Brain microvascular endothelial cell (primary cell): ENCODE measurements around the gene RPS3.
A peak's percentile ranks its signal among the peaks of the same experiment; 100 is the strongest.

Source experiments
- DNase-seq: peaks from one replicate; pipeline ENCODE4 v3.0.0-alpha.2; 2020
- H3K27ac ChIP-seq: fragments of 250-450 bp; sonication (Bioruptor Pico); 2 replicates; pipeline ENCODE4 v1.5.1; 2020; ENCODE audit warnings: mild to moderate bottlenecking, moderate library complexity
- H3K27me3 ChIP-seq: fragments of 250-450 bp; sonication (Bioruptor Pico); replicated peaks from 2 replicates; pipeline ENCODE4 v1.5.1; 2020; ENCODE audit warnings: mild to moderate bottlenecking
- H3K36me3 ChIP-seq: fragments of 250-450 bp; sonication (Bioruptor Pico); replicated peaks from 2 replicates; pipeline ENCODE4 v1.5.1; 2020; ENCODE audit warnings: mild to moderate bottlenecking
- H3K4me3 ChIP-seq: 2 replicates; pipeline ENCODE4 v1.5.1; 2011; ENCODE audit warnings: low read depth, mild to moderate bottlenecking, control low read depth, low read length, moderate library complexity
- in situ Hi-C: cut with HindIII; loops from 2 replicates; pipeline ENCODE4 v1.10.0; 2017; ENCODE audit warnings: low sequenced_read_pairs, low pct_ligation_motif_present
- TF ChIP-seq, protein P1 (sequence below): IDR thresholded peaks from 2 replicates; pipeline ENCODE4 v1.5.1; 2011; ENCODE audit warnings: low read depth, mild to moderate bottlenecking, moderate library complexity, low read length, control low read depth, inconsistent platforms; ENCODE audit errors: missing control alignments

The RPS3 gene

DNA sequence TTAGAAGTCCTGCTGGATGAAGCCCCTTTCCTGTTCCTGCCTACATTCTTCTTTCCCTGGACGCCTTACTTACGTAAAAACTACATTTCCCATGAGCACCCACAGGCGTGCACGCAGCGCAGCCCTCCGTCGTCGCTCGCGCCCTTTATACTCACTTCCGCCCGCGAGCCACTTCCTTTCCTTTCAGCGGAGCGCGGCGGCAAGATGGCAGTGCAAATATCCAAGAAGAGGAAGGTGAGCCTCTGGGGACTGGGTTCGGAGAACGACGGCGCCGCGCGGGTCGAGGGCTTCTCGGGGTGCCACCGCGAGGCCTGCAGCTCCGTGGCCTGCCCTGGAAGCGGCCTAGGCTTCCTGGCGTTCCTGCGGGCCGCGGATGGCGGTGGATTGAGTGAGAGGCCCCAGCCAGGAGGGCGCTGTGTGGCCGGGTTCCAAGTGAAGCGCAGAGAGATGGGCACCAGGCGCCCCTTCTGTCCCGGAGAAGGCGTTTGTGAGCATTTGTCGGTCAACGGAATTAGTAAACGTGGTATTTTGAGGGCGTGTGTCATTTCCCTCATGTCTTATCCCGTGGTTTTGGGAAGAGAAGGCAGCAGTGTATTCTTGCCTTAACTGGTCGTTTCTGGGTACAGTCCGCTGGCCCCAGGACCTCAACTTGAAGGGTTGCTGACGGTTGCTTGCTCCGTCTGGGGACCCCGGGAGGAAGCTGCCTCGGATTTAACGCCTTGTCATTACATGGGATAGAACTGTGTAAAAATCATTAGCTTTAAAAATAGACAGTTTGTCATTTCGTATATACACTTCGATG is at the start of gene RPS3:
RPS3 (plus strand) TSS at position 175 of the 802 bp plus-strand sequence; CDS start at position 205, 30 bp downstream.
- DNase-seq = peak; percentile 87
- in situ Hi-C loops = no loop called here
- peak within 1 kb of the TSS; percentile 99 for H3K4me3 ChIP-seq
- H3K36me3 ChIP-seq = peaks cover 43% of the 10 kb centered on the region
- TF ChIP-seq, protein P1, sequence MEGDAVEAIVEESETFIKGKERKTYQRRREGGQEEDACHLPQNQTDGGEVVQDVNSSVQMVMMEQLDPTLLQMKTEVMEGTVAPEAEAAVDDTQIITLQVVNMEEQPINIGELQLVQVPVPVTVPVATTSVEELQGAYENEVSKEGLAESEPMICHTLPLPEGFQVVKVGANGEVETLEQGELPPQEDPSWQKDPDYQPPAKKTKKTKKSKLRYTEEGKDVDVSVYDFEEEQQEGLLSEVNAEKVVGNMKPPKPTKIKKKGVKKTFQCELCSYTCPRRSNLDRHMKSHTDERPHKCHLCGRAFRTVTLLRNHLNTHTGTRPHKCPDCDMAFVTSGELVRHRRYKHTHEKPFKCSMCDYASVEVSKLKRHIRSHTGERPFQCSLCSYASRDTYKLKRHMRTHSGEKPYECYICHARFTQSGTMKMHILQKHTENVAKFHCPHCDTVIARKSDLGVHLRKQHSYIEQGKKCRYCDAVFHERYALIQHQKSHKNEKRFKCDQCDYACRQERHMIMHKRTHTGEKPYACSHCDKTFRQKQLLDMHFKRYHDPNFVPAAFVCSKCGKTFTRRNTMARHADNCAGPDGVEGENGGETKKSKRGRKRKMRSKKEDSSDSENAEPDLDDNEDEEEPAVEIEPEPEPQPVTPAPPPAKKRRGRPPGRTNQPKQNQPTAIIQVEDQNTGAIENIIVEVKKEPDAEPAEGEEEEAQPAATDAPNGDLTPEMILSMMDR = peak; percentile 15
- peak within 1 kb of the TSS; percentile 86 for H3K27ac ChIP-seq
- H3K27me3 ChIP-seq = no peaks in the 10 kb centered on the region

GRCh38 chr11:75349521-75350116 is 49.7 kb upstream of the RPS3 start:
- Histone ChIP-seq H3K36me3 (no peaks in the 10 kb centered on the region), H3K4me3 (no peak overlapping the region), H3K27ac (no peak overlapping the region), H3K27me3 (no peaks in the 10 kb centered on the region)
- no peak for DNase-seq
- TF ChIP-seq, protein P1 = no peak
- in situ Hi-C loops = no loop called here

GRCh38 chr11:75350122-75350742 is 49.1 kb upstream of the RPS3 start:
- in situ Hi-C loops = no loop called here
- Histone ChIP-seq H3K36me3 (no peaks in the 10 kb centered on the region), H3K4me3 (no peak overlapping the region), H3K27me3 (no peaks in the 10 kb centered on the region), H3K27ac (no peak overlapping the region)
- no peak for DNase-seq
- TF ChIP-seq, protein P1 = no peak

DNA sequence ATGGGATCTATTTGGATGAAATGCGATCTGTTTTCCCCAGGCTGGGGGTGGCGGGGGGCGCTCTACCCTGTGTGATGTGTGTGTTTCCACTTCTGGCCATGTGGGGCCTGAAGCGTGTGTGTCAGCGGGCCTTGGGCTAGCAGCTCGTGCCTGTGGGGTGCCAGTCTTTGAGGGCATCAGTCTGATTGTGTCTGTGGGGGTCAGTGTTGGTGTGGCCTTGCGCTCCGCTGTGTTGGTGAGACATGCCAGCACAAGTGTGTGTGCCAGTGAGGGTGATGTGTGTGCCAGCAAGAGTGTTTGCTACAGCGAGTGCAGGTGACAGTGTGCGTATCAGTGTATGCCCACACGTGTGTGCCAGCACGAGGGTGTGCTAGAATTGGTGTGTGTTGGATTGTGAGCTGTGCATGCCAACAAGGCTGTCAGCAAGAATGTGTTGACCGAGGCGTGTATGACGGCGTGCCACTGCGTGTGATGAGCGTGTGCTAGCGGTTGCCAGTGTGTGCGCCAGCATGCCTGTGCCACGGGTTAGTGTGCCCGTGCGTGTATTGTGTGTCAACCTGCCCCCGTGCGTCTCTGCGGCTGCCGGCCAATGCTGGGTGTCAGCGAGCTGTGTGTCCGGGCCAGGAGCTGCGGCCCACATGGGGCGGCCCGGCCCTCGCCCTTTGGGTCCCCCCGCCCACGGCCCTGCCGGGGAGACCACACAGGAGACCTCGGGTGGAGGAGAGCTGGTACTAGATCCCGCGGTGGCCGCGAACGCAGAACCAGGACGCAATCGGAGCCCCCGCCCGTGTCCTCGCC is 48.4 kb upstream of the RPS3 start:
- H3K36me3 ChIP-seq = no peaks in the 10 kb centered on the region
- in situ Hi-C loops = no loop called here
- DNase-seq = no peak
- TF ChIP-seq, protein P1 = peak; percentile 21
- H3K27ac ChIP-seq = no peak overlapping the region
- H3K27me3 ChIP-seq = no peaks in the 10 kb centered on the region
- peak overlapping the region; percentile 63 for H3K4me3 ChIP-seq

GRCh38 chr11:75351541-75351790 is 47.9 kb upstream of the RPS3 start, which contains the start of gene ARRB1:
TSS of gene ARRB1 (minus strand) at chr11:75351661. CDS start at chr11:75351607, 54 bp downstream.
- no peak within 1 kb of the TSS for H3K27ac ChIP-seq
- H3K27me3 ChIP-seq = no peaks in the 10 kb centered on the region
- H3K36me3 ChIP-seq = no peaks in the 10 kb centered on the region
- in situ Hi-C loops = no loop called here
- TF ChIP-seq, protein P1 = no peak
- DNase-seq = no peak
- H3K4me3 ChIP-seq = peak within 1 kb of the TSS; percentile 63
